Sigmoid colon (tissue), 7 donors: ENCODE measurements around the gene ERVMER34-1. TPM values are rescaled to one million over a fixed set of nuclear protein-coding genes. Genes with fewer than 3 reads are reported as not detected.

Experiments
- DNase-seq: peaks from one replicate; pipeline ENCODE4 v3.0.0-alpha.2; 2019
- H3K27ac ChIP-seq, 4 donors: fragments of 200-600 bp; sonication (generic); one replicate each; pipeline ENCODE4 v1.5.1; 2016 to 2019; ENCODE audit warnings: mild to moderate bottlenecking in 1 of 4
- H3K27me3 ChIP-seq, 3 donors: fragments of 200-600 bp; sonication (generic); one replicate each; pipeline ENCODE4 v1.5.1; 2019; ENCODE audit warnings: mild to moderate bottlenecking in 1 of 3
- H3K36me3 ChIP-seq, 4 donors: fragments of 200-600 bp; sonication (generic); one replicate each; pipeline ENCODE4 v1.5.1; 2016 to 2019
- H3K4me1 ChIP-seq, 4 donors: fragments of 200-600 bp; sonication (generic); one replicate each; pipeline ENCODE4 v1.5.1; 2017 to 2019
- H3K4me3 ChIP-seq, 4 donors: fragments of 200-600 bp; sonication (generic); one replicate each; pipeline ENCODE4 v1.5.1; 2017 to 2019; ENCODE audit warnings: mild to moderate bottlenecking in 2 of 4, moderate library complexity in 1 of 4
- H3K9me3 ChIP-seq, 4 donors: fragments of 200-600 bp in 3 of 4; sonication (generic) in 3 of 4; one replicate each; pipeline versions ENCODE4 v1.5.1 to v1.6.1; 2013 to 2019
- CTCF ChIP-seq, 4 experiments: fragments of 450-650 bp in 3 of 4; fragments of 200-600 bp in 1 of 4; IDR thresholded peaks; one replicate each; pipeline ENCODE4 v1.5.1; 2016 to 2019; ENCODE audit warnings: antibody characterized with exemption in 4 of 4, mild to moderate bottlenecking in 3 of 4, moderate library complexity in 2 of 4
- EP300 ChIP-seq, 4 donors: sonication (generic); formaldehyde crosslinking; IDR thresholded peaks; one replicate each; pipeline ENCODE4 v1.6.1; 2017; ENCODE audit warnings: antibody characterized with exemption in 4 of 4
- POLR2A ChIP-seq, 2 donors: fragments of 450-650 bp; IDR thresholded peaks; one replicate each; pipeline ENCODE4 v1.6.1; 2016; ENCODE audit warnings: antibody characterized with exemption in 2 of 2, mild to moderate bottlenecking in 2 of 2, moderate library complexity in 2 of 2
- POLR2AphosphoS5 ChIP-seq, 4 donors: sonication (generic); formaldehyde crosslinking; IDR thresholded peaks; one replicate each; pipeline ENCODE4 v1.6.1; 2017; ENCODE audit warnings: antibody characterized with exemption in 4 of 4
- WGBS, 2 donors: extraction: QIAGEN DNeasy Blood & Tissue Kit; methylation state at CpG; one replicate each; pipeline ENCODE4 v1.1.7; 2013; 5-methylcytosine and 5-hydroxymethylcytosine counted together
- intact Hi-C: fragments of 100-400 bp; cut with DNase I; formaldehyde crosslinking; loops from one replicate; pipeline ENCODE4 v1.15.1; 2023
- polyA plus RNA-seq, 3 donors: library from polyadenylated mRNA; stranded (reverse); fragments of 200-250 nt; gene quantifications; one replicate each; pipeline ENCODE4 v1.2.3, GENCODE V29; 2013
- total RNA-seq, 4 donors: library from RNA; depleted of rRNA; stranded (reverse); fragments of >200 nt; gene quantifications; one replicate each; pipeline ENCODE4 v1.1.0, GENCODE V29; 2016
- donor health status: healthy with polysubstance abuse.
- donor health status: Bipolar disorder and iron deficiency.
- donor health status: healthy.

The ERVMER34-1 gene
- total and polyA plus RNA-seq, 7 donors, result 0.66 TPM; not detected in 6

DNA sequence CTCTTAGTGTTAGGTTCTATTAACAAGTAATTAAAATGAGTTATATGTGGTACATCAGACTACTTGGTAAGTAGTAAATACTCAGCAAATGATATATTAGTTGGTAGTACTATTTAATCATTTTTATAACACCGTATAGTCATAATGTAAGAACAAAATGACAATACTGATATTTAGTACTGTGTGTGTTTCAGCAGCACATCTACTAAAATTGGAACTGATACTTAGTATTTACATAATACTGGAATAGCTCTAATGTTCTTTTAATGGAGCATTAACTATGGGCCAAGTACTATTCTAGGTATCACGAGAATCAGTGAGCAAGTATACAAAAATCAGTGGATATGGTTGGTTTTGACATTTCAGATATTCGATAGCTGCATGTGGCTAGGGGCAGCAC lies 35.3 kb downstream of the ERVMER34-1 start:
- no peaks in the 10 kb centered on the region for H3K9me3 ChIP-seq
- WGBS, 2 donors, result 84 to 88% methylated on average over 3 of the region's 3 CpGs
- no peak overlapping the region for H3K27ac ChIP-seq
- no peak for DNase-seq
- intact Hi-C loops, result no loop called here
- H3K36me3 ChIP-seq, result peaks cover 0 to 19% (median 0%) of the 10 kb centered on the region in 4 donors
- peaks cover 0 to 23% (median 15%) of the 10 kb centered on the region in 4 donors for H3K4me1 ChIP-seq
- no peak overlapping the region for H3K4me3 ChIP-seq
- H3K27me3 ChIP-seq, result no peaks in the 10 kb centered on the region
- TF ChIP-seq POLR2A (IDR thresholded peaks at IDR 0.05) (no peak), EP300 (IDR thresholded peaks at IDR 0.05) (no peak), POLR2AphosphoS5 (IDR thresholded peaks at IDR 0.05) (no peak), CTCF (IDR thresholded peaks at IDR 0.05) (no peak)

GRCh38 chr4:52715255-52715897 lies 35.8 kb downstream of the ERVMER34-1 start:
- 93 to 96% methylated on average over 7 of the region's 7 CpGs for WGBS, 2 donors
- TF ChIP-seq CTCF (IDR thresholded peaks at IDR 0.05) (no peak), POLR2AphosphoS5 (IDR thresholded peaks at IDR 0.05) (no peak), POLR2A (IDR thresholded peaks at IDR 0.05) (no peak), EP300 (IDR thresholded peaks at IDR 0.05) (no peak)
- peaks cover 0 to 14% (median 0%) of the 10 kb centered on the region in 4 donors for H3K36me3 ChIP-seq
- intact Hi-C loops, result no loop called here
- no peak overlapping the region for H3K4me3 ChIP-seq
- H3K4me1 ChIP-seq, result peaks cover 0 to 23% (median 15%) of the 10 kb centered on the region in 4 donors
- no peaks in the 10 kb centered on the region for H3K27me3 ChIP-seq
- H3K27ac ChIP-seq, result no peak overlapping the region
- no peak for DNase-seq
- H3K9me3 ChIP-seq, result no peaks in the 10 kb centered on the region

- DNase-seq, result no peak
- H3K4me3 ChIP-seq, result no peak overlapping the region
- WGBS, 2 donors, result 50 to 74% methylated on average over 4 of the region's 4 CpGs
- no peaks in the 10 kb centered on the region for H3K9me3 ChIP-seq
- TF ChIP-seq POLR2A (IDR thresholded peaks at IDR 0.05) (no peak), POLR2AphosphoS5 (IDR thresholded peaks at IDR 0.05) (no peak), EP300 (IDR thresholded peaks at IDR 0.05) (no peak), CTCF (IDR thresholded peaks at IDR 0.05) (no peak)
- no peaks in the 10 kb centered on the region for H3K27me3 ChIP-seq
- intact Hi-C loops, result loop anchor here (5.0 kb wide), 1 partner anchor 148 kb away; the partner anchor contains the start of gene RASL11B
- H3K27ac ChIP-seq, result no peak overlapping the region
- peaks cover 0 to 23% (median 15%) of the 10 kb centered on the region in 4 donors for H3K4me1 ChIP-seq
- peaks cover 0 to 12% (median 0%) of the 10 kb centered on the region in 4 donors for H3K36me3 ChIP-seq
Observed at GRCh38 chr4:52714597-52715254, 36.5 kb downstream of the ERVMER34-1 start.

DNA sequence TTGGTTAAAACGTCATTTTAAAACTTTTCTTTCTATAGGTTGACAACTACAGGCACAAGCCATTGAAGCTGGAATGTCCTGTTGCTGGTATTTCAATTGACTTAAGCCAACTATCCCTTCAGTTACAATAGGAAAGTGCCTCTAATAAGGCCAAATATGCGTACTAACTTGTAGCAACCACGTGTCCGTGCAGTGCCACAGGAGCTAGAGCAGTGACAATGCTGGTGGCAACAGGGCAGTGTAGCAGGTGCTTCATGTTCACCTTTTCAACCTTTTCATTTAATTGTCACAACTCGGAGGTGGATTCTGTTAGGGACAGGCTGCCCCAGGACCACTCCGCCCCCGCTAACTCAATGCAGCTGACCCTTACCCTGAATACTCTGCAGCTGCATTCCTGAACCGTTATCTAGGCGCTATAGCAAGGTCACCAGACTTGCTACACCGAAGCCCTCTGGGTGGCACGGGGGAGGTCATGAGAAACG lies 37.7 kb downstream of the ERVMER34-1 start:
- Histone ChIP-seq H3K4me1 (peaks cover 0 to 23% (median 15%) of the 10 kb centered on the region in 4 donors), H3K4me3 (peak overlapping the region in 3 of 4 donors; percentile 78 to 94 (median 81)), H3K27ac (peak overlapping the region in 3 of 4 donors; percentile 88 to 94 (median 92)), H3K27me3 (no peaks in the 10 kb centered on the region), H3K9me3 (no peaks in the 10 kb centered on the region), H3K36me3 (peaks cover 0 to 12% (median 0%) of the 10 kb centered on the region in 4 donors)
- intact Hi-C loops, result loop anchor here (2.0 to 5.0 kb wide), 2 partner anchors 55 to 149 kb away; partner anchors contain the start of genes RASL11B and USP46
- TF ChIP-seq CTCF (IDR thresholded peaks at IDR 0.05) (no peak), POLR2AphosphoS5 (IDR thresholded peaks at IDR 0.05) (no peak), EP300 (IDR thresholded peaks at IDR 0.05) (no peak), POLR2A (IDR thresholded peaks at IDR 0.05) (no peak)
- DNase-seq, result no peak
- 53 to 69% methylated on average over 12 of the region's 12 CpGs for WGBS, 2 donors
